Neuronal stem cell (in vitro differentiated cells): ENCODE measurements around the gene BLM.

Experiments
- DNase-seq: peaks from one replicate; pipeline ENCODE4 v3.0.0-alpha.2; 2013; ENCODE audit warnings: low spot score
- H2AFZ ChIP-seq: one replicate; pipeline ENCODE4 v1.6.1; 2013; ENCODE audit warnings: mild to moderate bottlenecking, low read length, inconsistent platforms
- H2AK5ac ChIP-seq: 2 replicates; pipeline ENCODE4 v1.6.1; 2013; ENCODE audit warnings: low read depth, mild to moderate bottlenecking, inconsistent platforms, low read length, moderate library complexity, mixed read lengths
- H2BK120ac ChIP-seq: 2 replicates; pipeline ENCODE4 v1.6.1; 2013; ENCODE audit warnings: low read depth, mild to moderate bottlenecking, inconsistent platforms, low read length, moderate library complexity, mixed read lengths
- H2BK12ac ChIP-seq: one replicate; pipeline ENCODE4 v1.6.1; 2013; ENCODE audit warnings: low read length, inconsistent platforms
- H2BK15ac ChIP-seq: 2 replicates; pipeline ENCODE4 v1.6.1; 2013; ENCODE audit warnings: mild to moderate bottlenecking, low read length, inconsistent platforms, mixed read lengths
- H2BK5ac ChIP-seq: one replicate; pipeline ENCODE4 v1.6.1; 2013; ENCODE audit warnings: inconsistent platforms, mild to moderate bottlenecking, low read length, moderate library complexity
- H3K14ac ChIP-seq: one replicate; pipeline ENCODE4 v1.6.1; 2013; ENCODE audit warnings: low read length, inconsistent platforms
- H3K18ac ChIP-seq: 2 replicates; pipeline ENCODE4 v1.6.1; 2013; ENCODE audit warnings: low read length, inconsistent platforms
- H3K23ac ChIP-seq: 2 replicates; pipeline ENCODE4 v1.6.1; 2013; ENCODE audit warnings: low read depth, mild to moderate bottlenecking, mixed read lengths, low read length, inconsistent platforms; ENCODE audit not compliant: poor library complexity
- H3K27ac ChIP-seq: replicated peaks from 3 replicates; pipeline ENCODE4 v1.5.1; 2013; ENCODE audit warnings: low read length, inconsistent platforms
- H3K27me3 ChIP-seq, 3 experiments: 2 replicates each; pipeline ENCODE4 v1.6.1; 2013; ENCODE audit warnings: low read length in 3 of 3, mild to moderate bottlenecking in 2 of 3, inconsistent platforms in 1 of 3, low read depth in 1 of 3, mixed read lengths in 1 of 3, moderate library complexity in 1 of 3; ENCODE audit not compliant: control insufficient read depth in 3 of 3, insufficient read depth in 3 of 3
- H3K36me3 ChIP-seq, 2 donors: replicated peaks in 1 of 2; 2 replicates each; pipeline ENCODE4 v1.6.1; 2013; ENCODE audit warnings: low read length in 2 of 2; ENCODE audit not compliant: control insufficient read depth in 2 of 2, insufficient read depth in 2 of 2
- H3K4ac ChIP-seq: 2 replicates; pipeline ENCODE4 v1.6.1; 2013; ENCODE audit warnings: inconsistent platforms, mild to moderate bottlenecking, low read length, moderate library complexity
- H3K4me1 ChIP-seq, 2 donors: 1 replicate in 1 of 2; 2 replicates in 1 of 2; pipeline ENCODE4 v1.6.1; 2013; ENCODE audit warnings: low read length in 2 of 2, low read depth in 1 of 2; ENCODE audit not compliant: control insufficient read depth in 2 of 2, insufficient read depth in 1 of 2
- H3K4me2 ChIP-seq: one replicate; pipeline ENCODE4 v1.6.1; 2013; ENCODE audit warnings: mild to moderate bottlenecking, low read length, inconsistent platforms; ENCODE audit not compliant: insufficient read depth, poor library complexity, severe bottlenecking
- H3K4me3 ChIP-seq, 2 donors: 2 replicates each; pipeline ENCODE4 v1.5.1; 2013; ENCODE audit warnings: low read length in 2 of 2, mild to moderate bottlenecking in 2 of 2, inconsistent platforms in 1 of 2, moderate library complexity in 1 of 2
- H3K79me1 ChIP-seq: one replicate; pipeline ENCODE4 v1.6.1; 2013; ENCODE audit warnings: low read depth, mild to moderate bottlenecking, inconsistent platforms, low read length, moderate library complexity
- H3K9ac ChIP-seq: one replicate; pipeline ENCODE4 v1.6.1; 2013; ENCODE audit warnings: mild to moderate bottlenecking, low read depth, low read length, inconsistent platforms; ENCODE audit not compliant: poor library complexity
- H3K9me3 ChIP-seq, 2 donors: replicated peaks in 1 of 2; 2 replicates each; pipeline versions ENCODE3 to v1.6.1; 2013; ENCODE audit warnings: low read length in 2 of 2, mild to moderate bottlenecking in 2 of 2, inconsistent platforms in 1 of 2, low read depth in 1 of 2, mixed read lengths in 1 of 2, moderate library complexity in 1 of 2; ENCODE audit not compliant: control insufficient read depth in 2 of 2, insufficient read depth in 1 of 2
- H4K8ac ChIP-seq: one replicate; pipeline ENCODE4 v1.6.1; 2013; ENCODE audit warnings: low read depth, mild to moderate bottlenecking, inconsistent platforms, low read length, moderate library complexity
- H4K91ac ChIP-seq: one replicate; pipeline ENCODE4 v1.6.1; 2013; ENCODE audit warnings: low read length, low read depth, mild to moderate bottlenecking, inconsistent platforms; ENCODE audit not compliant: poor library complexity
- WGBS, 2 donors: extraction: QIAGEN DNeasy Blood & Tissue Kit; methylation state at CpG; one replicate each; pipeline ENCODE4 v1.1.7; 2013; ENCODE audit warnings: missing lambda C conversion rate in 2 of 2, mixed read lengths in 1 of 2; ENCODE audit not compliant: insufficient read length in 2 of 2, insufficient replicate concordance in 1 of 2; ENCODE audit errors: extremely low coverage in 2 of 2; 5-methylcytosine and 5-hydroxymethylcytosine counted together

Gene BLM

GRCh38 chr15:90706394-90707327 lies 10.5 kb upstream of the BLM start:
- no peak for DNase-seq
- whole genome bisulfite sequencing, 2 donors = no CpG with 5 or more reads among the region's 7 CpGs
- no peak overlapping the region for H3K4me2 ChIP-seq
- no peak overlapping the region for H3K4me3 ChIP-seq
- H2BK120ac ChIP-seq = no peak overlapping the region
- no peak overlapping the region for H2BK12ac ChIP-seq
- no peak overlapping the region for H3K18ac ChIP-seq
- H3K23ac ChIP-seq = no peak overlapping the region
- no peak overlapping the region for H4K8ac ChIP-seq
- H3K36me3 ChIP-seq = peaks cover 2 to 42% of the 10 kb centered on the region in 2 donors
- H2BK5ac ChIP-seq = no peak overlapping the region
- H3K9me3 ChIP-seq = peaks cover 5% of the 10 kb centered on the region in 2 donors
- H3K27me3 ChIP-seq = no peaks in the 10 kb centered on the region
- H4K91ac ChIP-seq = no peak overlapping the region
- no peak overlapping the region for H3K4ac ChIP-seq
- no peak overlapping the region for H2AK5ac ChIP-seq
- H2AFZ ChIP-seq = no peak overlapping the region
- no peak overlapping the region for H2BK15ac ChIP-seq
- H3K79me1 ChIP-seq = no peaks in the 10 kb centered on the region
- H3K14ac ChIP-seq = no peak overlapping the region
- H3K27ac ChIP-seq = no peak overlapping the region
- H3K4me1 ChIP-seq = no peaks in the 10 kb centered on the region
- H3K9ac ChIP-seq = no peak overlapping the region

GRCh38 chr15:90707489-90707888 lies 9.7 kb upstream of the BLM start:
- no peak overlapping the region for H3K18ac ChIP-seq
- H3K23ac ChIP-seq = no peak overlapping the region
- no peaks in the 10 kb centered on the region for H3K27me3 ChIP-seq
- H3K4ac ChIP-seq = no peak overlapping the region
- H3K36me3 ChIP-seq = peaks cover 2 to 42% of the 10 kb centered on the region in 2 donors
- no peak overlapping the region for H3K4me3 ChIP-seq
- no peak overlapping the region for H2BK5ac ChIP-seq
- H4K91ac ChIP-seq = no peak overlapping the region
- no peak overlapping the region for H2BK120ac ChIP-seq
- no peak overlapping the region for H2BK15ac ChIP-seq
- H3K4me2 ChIP-seq = no peak overlapping the region
- H3K27ac ChIP-seq = no peak overlapping the region
- no peak for DNase-seq
- no peak overlapping the region for H3K14ac ChIP-seq
- H3K9ac ChIP-seq = no peak overlapping the region
- no CpG with 5 or more reads among the region's 2 CpGs for WGBS, 2 donors
- H4K8ac ChIP-seq = no peak overlapping the region
- no peak overlapping the region for H2AK5ac ChIP-seq
- H3K9me3 ChIP-seq = peaks cover 5% of the 10 kb centered on the region in 2 donors
- no peaks in the 10 kb centered on the region for H3K4me1 ChIP-seq
- no peaks in the 10 kb centered on the region for H3K79me1 ChIP-seq
- H2BK12ac ChIP-seq = no peak overlapping the region
- no peak overlapping the region for H2AFZ ChIP-seq

GRCh38 chr15:90708516-90708915 lies 8.6 kb upstream of the BLM start:
- H2BK15ac ChIP-seq = no peak overlapping the region
- no CpG with 5 or more reads among the region's 1 CpG for whole genome bisulfite sequencing, 2 donors
- no peak overlapping the region for H3K18ac ChIP-seq

GRCh38 chr15:90709278-90709677 lies 7.9 kb upstream of the BLM start:
- Histone ChIP-seq H3K9me3 (peaks cover 0 to 3% of the 10 kb centered on the region in 2 donors), H3K4me2 (no peak overlapping the region), H4K8ac (no peak overlapping the region), H3K27ac (no peak overlapping the region), H2AK5ac (no peak overlapping the region), H2BK12ac (no peak overlapping the region), H2BK15ac (no peak overlapping the region), H3K9ac (no peak overlapping the region), H3K4me3 (no peak overlapping the region), H3K27me3 (no peaks in the 10 kb centered on the region), H2BK120ac (no peak overlapping the region), H3K14ac (no peak overlapping the region), H3K18ac (no peak overlapping the region), H3K23ac (no peak overlapping the region), H2BK5ac (no peak overlapping the region), H3K4me1 (no peaks in the 10 kb centered on the region), H3K79me1 (no peaks in the 10 kb centered on the region), H3K4ac (no peak overlapping the region), H4K91ac (no peak overlapping the region), H3K36me3 (peaks cover 8 to 57% of the 10 kb centered on the region in 2 donors), H2AFZ (no peak overlapping the region)
- no peak for DNase-seq
- WGBS, 2 donors = no CpG with 5 or more reads among the region's 3 CpGs

More at GRCh38 chr15:90708516-90708915, 8.6 kb upstream of the BLM start:
- H3K4ac ChIP-seq = no peak overlapping the region
- H3K27me3 ChIP-seq = no peaks in the 10 kb centered on the region
- H3K27ac ChIP-seq = no peak overlapping the region
- no peak for DNase-seq
- H2BK12ac ChIP-seq = no peak overlapping the region
- no peak overlapping the region for H3K9ac ChIP-seq
- peaks cover 7 to 51% of the 10 kb centered on the region in 2 donors for H3K36me3 ChIP-seq
- no peak overlapping the region for H3K4me3 ChIP-seq
- H2BK5ac ChIP-seq = no peak overlapping the region
- no peak overlapping the region for H3K14ac ChIP-seq
- no peak overlapping the region for H2AFZ ChIP-seq
- H3K79me1 ChIP-seq = no peaks in the 10 kb centered on the region
- no peaks in the 10 kb centered on the region for H3K4me1 ChIP-seq
- H4K8ac ChIP-seq = no peak overlapping the region
- H2BK120ac ChIP-seq = no peak overlapping the region
- H4K91ac ChIP-seq = no peak overlapping the region
- H3K23ac ChIP-seq = no peak overlapping the region
- peaks cover 0 to 3% of the 10 kb centered on the region in 2 donors for H3K9me3 ChIP-seq
- no peak overlapping the region for H3K4me2 ChIP-seq
- H2AK5ac ChIP-seq = no peak overlapping the region
